ENCODE data around the gene ATP4A.

DNA sequence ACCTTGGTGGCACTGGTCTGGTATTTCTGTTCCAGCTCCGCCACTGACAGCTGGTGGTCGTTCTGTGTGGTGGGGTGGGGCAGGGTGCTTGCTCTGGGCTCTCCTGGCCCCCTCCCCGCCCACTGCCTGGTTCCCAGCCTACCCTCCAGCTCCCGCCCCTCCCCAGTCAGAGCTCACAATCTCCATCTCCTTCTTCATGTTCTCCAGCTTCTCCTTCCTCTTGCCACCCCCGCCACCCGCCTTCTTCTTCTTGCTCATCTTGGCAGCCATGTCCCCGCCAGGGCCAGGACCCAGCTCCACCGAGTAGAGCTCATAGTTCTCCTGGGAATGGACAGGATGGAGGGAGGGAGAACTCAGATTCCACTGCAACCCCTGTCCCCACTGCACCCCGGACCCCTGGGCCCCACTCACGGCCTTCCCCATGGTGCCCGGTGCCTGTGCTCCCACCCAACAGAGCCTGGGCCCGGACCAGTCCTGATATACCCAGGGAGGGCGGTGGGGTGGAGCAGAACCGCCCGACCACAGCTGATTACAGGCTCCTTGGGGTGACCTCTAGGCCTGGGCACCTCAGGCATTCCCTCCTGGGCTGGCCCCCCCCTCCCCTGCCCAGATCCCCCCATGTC lies at the start of gene ATP4A:
- TF ChIP-seq CTCF (IDR thresholded peaks at IDR 0.05): no peak
- TF ChIP-seq EP300 (IDR thresholded peaks at IDR 0.05): no peak

Data from ovary (tissue), 3 donors.